NCI-H69 (cell line): ENCODE data around the gene CD3G.
A peak's percentile ranks its signal among the peaks of the same experiment; 100 is the strongest.
"Not testable (repeated sequence)": the region's sequence is repeated elsewhere in the genome, so short reads cannot be mapped to it uniquely, and the experiment has no call there.

Source experiments
- DNase-seq: peaks from one replicate; lab custom pipeline; 2025; lab: John Stamatoyannopoulos, UW

CD3G gene

DNA sequence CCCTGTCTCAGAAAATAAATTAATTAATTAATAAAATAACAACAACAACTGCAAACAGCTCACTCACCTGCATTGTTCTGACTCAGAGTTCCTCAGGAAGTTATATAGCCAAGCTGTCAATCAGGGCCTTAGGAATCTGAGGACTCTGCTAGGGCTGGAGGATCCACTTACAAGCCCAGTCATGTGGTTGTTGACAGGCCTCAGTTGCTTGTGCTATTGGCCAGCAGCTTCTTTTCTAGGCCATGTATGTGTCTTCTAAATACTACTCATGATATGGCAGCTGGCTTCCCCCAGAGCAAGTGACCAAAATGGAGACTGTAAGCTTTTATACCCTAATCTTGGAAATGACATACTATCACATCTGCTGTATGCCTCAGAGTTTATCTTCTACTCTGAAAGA is 36.4 kb downstream of the CD3G start:
- DNase-seq: no peak

DNA sequence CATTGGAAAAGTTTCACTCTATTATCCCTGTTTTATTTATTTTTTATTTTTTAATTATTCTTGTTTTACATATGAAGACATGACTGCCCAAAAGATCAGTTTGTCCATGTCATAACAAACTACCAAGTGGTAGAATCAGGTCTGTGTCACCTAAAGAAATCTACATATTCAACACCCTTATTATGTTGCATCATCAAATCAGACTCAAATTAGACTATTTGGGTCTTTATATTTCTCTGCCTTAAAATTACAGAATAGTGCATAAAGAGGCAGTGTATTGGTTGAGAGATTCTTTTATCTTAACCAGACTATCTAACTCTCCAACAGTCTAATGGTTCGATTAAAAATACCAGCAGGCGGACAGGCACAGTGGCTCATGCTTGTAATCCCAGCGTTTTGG is 38.8 kb downstream of the CD3G start:
- DNase-seq: no peak

DNA sequence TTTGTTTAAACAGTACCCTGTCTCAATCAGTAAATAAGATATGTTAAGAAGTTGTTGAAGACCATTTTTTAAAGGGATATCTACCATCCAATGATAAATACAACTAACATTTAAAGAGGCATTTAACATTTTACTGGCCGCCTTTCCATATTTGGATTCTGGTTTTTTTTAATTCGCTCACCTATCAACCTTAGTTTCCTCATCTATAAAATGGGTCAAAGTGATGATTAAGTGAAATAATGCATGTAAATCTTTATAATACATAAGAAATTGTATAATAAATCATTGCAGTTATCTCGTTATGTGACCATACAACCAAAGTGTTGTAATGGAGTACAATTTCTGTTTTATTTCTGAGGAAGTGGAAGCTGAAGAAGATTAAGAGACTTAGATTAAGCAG is 39.5 kb downstream of the CD3G start:
- no peak for DNase-seq

DNA sequence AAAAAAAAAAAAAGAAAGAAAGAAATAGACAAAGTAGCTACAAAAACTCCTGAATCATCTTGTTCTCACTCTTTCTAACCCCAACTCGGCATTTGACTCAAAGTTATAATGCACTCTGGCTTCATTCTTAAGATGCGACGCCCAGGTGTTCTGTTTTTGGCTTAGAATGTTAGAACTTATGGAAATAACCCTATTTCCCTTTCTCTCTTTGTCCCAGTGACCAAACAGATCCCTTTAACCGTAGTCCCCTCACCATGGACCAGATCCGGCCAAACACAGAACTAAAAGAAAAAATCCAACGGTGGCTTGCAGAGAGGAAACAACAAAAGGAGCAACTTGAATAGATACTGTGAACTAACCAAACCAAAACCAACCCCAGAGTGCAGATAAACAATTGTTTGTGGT is 52.0 kb downstream of the CD3G start:
- DNase-seq: no peak

GRCh38 chr11:118397448-118397847 is 53.3 kb downstream of the CD3G start:
- no peak for DNase-seq

GRCh38 chr11:118398791-118399559 is 54.8 kb downstream of the CD3G start:
- DNase-seq: no peak

GRCh38 chr11:118401151-118401879 is 57.2 kb downstream of the CD3G start, which contains the start of gene ATP5MG:
ATP5MG (plus strand) TSS chr11:118401606; CDS start chr11:118401666, 60 bp downstream.
- DNase-seq: peak; percentile 97

- DNase-seq: no peak
Measured at GRCh38 chr11:118401880-118402590, 57.9 kb downstream of the CD3G start.

DNA sequence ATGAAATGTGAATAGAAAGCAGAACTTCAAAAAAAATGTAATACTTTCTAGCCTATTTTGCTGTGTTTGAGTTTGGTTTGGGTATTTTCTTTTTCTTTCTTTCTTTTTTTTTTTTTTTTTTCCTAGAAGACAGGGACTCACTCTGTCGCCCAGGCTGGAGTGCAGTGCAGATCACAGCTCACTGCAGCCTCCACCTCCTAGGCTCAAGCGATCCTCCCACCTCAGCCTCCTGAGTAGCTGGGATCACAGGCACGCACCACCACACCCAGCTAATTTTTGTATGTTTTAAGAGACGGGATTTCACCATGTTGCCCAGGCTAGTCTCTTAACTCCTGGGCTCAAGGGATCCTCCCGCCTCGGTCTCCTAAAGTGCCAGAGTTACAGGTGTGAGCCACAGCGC is 58.5 kb downstream of the CD3G start:
- DNase-seq: not testable (repeated sequence)
